Spleen (tissue), 7 donors: ENCODE measurements around the gene CTRL.

Experiments used
- POLR2A ChIP-seq, 3 donors: fragments of 450-650 bp; IDR thresholded peaks; one replicate each; pipeline ENCODE4 v1.5.1; 2017; ENCODE audit warnings: antibody characterized with exemption in 3 of 3, mild to moderate bottlenecking in 1 of 3
- TF ChIP-seq, protein P1 (sequence below), 11 experiments: fragments of 200-600 bp in 7 of 11; fragments of 450-650 bp in 4 of 11; sonication (generic) in 4 of 11; IDR thresholded peaks in 8 of 11; conservative IDR thresholded peaks in 3 of 11; 1 replicate in 7 of 11; 2 replicates in 4 of 11; pipeline versions ENCODE4 v1.4.0 to v1.8.0; 2016 to 2021; ENCODE audit warnings: antibody characterized with exemption in 11 of 11, inconsistent platforms in 4 of 11, mild to moderate bottlenecking in 1 of 11
- donor health status: DM: no; HTN: no; CAD: no; lungs with moderate emphysema.
- donor health status: DM: no; HTN: no; CAD: no.
- donor health status: DM: no; HTN: no; CAD: no.

GRCh38 chr16:67884684-67885083 is 47.0 kb downstream of the CTRL start, which contains the start of gene NRN1L:
- TF ChIP-seq, protein P1, sequence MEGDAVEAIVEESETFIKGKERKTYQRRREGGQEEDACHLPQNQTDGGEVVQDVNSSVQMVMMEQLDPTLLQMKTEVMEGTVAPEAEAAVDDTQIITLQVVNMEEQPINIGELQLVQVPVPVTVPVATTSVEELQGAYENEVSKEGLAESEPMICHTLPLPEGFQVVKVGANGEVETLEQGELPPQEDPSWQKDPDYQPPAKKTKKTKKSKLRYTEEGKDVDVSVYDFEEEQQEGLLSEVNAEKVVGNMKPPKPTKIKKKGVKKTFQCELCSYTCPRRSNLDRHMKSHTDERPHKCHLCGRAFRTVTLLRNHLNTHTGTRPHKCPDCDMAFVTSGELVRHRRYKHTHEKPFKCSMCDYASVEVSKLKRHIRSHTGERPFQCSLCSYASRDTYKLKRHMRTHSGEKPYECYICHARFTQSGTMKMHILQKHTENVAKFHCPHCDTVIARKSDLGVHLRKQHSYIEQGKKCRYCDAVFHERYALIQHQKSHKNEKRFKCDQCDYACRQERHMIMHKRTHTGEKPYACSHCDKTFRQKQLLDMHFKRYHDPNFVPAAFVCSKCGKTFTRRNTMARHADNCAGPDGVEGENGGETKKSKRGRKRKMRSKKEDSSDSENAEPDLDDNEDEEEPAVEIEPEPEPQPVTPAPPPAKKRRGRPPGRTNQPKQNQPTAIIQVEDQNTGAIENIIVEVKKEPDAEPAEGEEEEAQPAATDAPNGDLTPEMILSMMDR (IDR thresholded peaks at IDR 0.05 in 8 of 11, conservative IDR thresholded peaks at IDR 0.05 in 3 of 11) = no peak
- TF ChIP-seq POLR2A (IDR thresholded peaks at IDR 0.05) = no peak
